ENCODE data around the gene TAB2. TPM values are rescaled to one million over a fixed set of nuclear protein-coding genes. Genes with fewer than 3 reads are reported as not detected.
A peak's percentile ranks its signal among the peaks of the same experiment; 100 is the strongest.

TAB2 gene
- total and polyA plus RNA-seq, 2 of the 8 experiments (the other 6 are each of a cell fraction or from before 2014, with no cell fraction given): 40.4 to 63.0 TPM

GRCh38 chr6:149429427-149430360 lies 112.2 kb downstream of the TAB2 start:
- H3K4ac ChIP-seq (replicated peaks; ENCODE audit: insufficient read length, low read depth, low read length): no peak overlapping the region
- no peak overlapping the region for H2AK5ac ChIP-seq (ENCODE audit: low read depth, low read length)
- H4K91ac ChIP-seq (replicated peaks; ENCODE audit: insufficient read length, low read length): no peak overlapping the region
- WGBS, 2 experiments (ENCODE audit: extremely low coverage in 1 of 2, insufficient coverage in 1 of 2, insufficient read length in 1 of 2, insufficient replicate concordance in 2 of 2, low coverage in 1 of 2, low lambda C conversion rate in 2 of 2, missing lambda C conversion rate in 1 of 2): 88% methylated on average over 26 of the region's 26 CpGs; no CpG with 5 or more reads in 1 of the 2 experiments
- no peak overlapping the region for H3K9ac ChIP-seq (replicated peaks in 1 of 4; ENCODE audit: extremely low read depth in 1 of 4, low read depth in 3 of 4, low read length in 3 of 4)
- H3K36me3 ChIP-seq (ENCODE audit: control insufficient read depth in 2 of 4, insufficient read depth in 4 of 4, low read length in 3 of 4): no peaks in the 10 kb centered on the region
- H3K27me3 ChIP-seq (replicated peaks in 1 of 4; ENCODE audit: control insufficient read depth in 3 of 4, extremely low read depth in 1 of 4, insufficient read depth in 3 of 4, low read length in 3 of 4): no peaks in the 10 kb centered on the region
- no peak overlapping the region for H3K23ac ChIP-seq (ENCODE audit: insufficient read length)
- 0 out of 2 replicates have a peak overlapping the region, but pooled peaks have one; percentile 24 for H2BK15ac ChIP-seq (ENCODE audit: low read length)
- no peak overlapping the region for H3K27ac ChIP-seq (ENCODE audit: low read depth, low read length)
- H3K18ac ChIP-seq (ENCODE audit: extremely low read depth, low read length): no peak overlapping the region
- H3K4me1 ChIP-seq (replicated peaks in 1 of 4; ENCODE audit: control insufficient read depth in 3 of 4, insufficient read depth in 4 of 4, low read length in 3 of 4): peaks cover 0 to 2% (median under 1%) of the 10 kb centered on the region in 4 experiments; a peak in 1 of 7 replicates
- DNase-seq (ENCODE audit: low read depth in 1 of 2, low spot score in 2 of 2) (peak in 1 of 2 experiments; percentile 35), FAIRE-seq (no peak)
- no peak overlapping the region for H3K4me2 ChIP-seq (ENCODE audit: insufficient read depth in 1 of 2, low read depth in 2 of 2, low read length in 2 of 2)
- no peak overlapping the region for H2BK5ac ChIP-seq (ENCODE audit: low read depth, low read length)
- no peaks in the 10 kb centered on the region for H3K79me2 ChIP-seq (ENCODE audit: control insufficient read depth in 1 of 2, insufficient read depth in 2 of 2, low read length in 2 of 2)
- no peak overlapping the region for H3K4me3 ChIP-seq (ENCODE audit: extremely low read depth in 1 of 4, insufficient read depth in 2 of 4, low read depth in 3 of 4, low read length in 4 of 4)
- ChIA-PET POLR2A (ENCODE audit: partially characterized antibody) (no interaction called here), CTCF (ENCODE audit: partially characterized antibody) (interaction anchor here (0.5 to 2.2 kb wide), 9 partner anchors 9 to 401 kb away, joined by 3 to 5 read pairs (median 3); no protein-coding TSS in a partner anchor)
- H2BK120ac ChIP-seq (replicated peaks; ENCODE audit: low read depth, low read length): no peak overlapping the region
- no peak overlapping the region for H2AFZ ChIP-seq (ENCODE audit: low read length)
- H3K56ac ChIP-seq (replicated peaks; ENCODE audit: insufficient read length, low read depth, low read length): no peak overlapping the region
- H2BK20ac ChIP-seq (ENCODE audit: low read length): no peak overlapping the region
- H4K20me1 ChIP-seq (replicated peaks in 1 of 2; ENCODE audit: control insufficient read depth in 1 of 2, insufficient read depth in 2 of 2, low read length in 2 of 2): no peaks in the 10 kb centered on the region
- H3K9me3 ChIP-seq (ENCODE audit: insufficient read depth in 2 of 2, low read depth in 1 of 2, low read length in 1 of 2): no peaks in the 10 kb centered on the region
- H3K79me1 ChIP-seq (ENCODE audit: low read depth, low read length): no peaks in the 10 kb centered on the region
- no peak overlapping the region for H3K14ac ChIP-seq (ENCODE audit: insufficient read length)
- no peak overlapping the region for H2BK12ac ChIP-seq (ENCODE audit: low read depth, low read length)
- H4K8ac ChIP-seq (ENCODE audit: extremely low read depth, insufficient read depth, low read length): no peak overlapping the region; the same call in 1 of the 2 replicates
- H4K5ac ChIP-seq (ENCODE audit: insufficient read length, low read depth, low read length): no peak overlapping the region
- H3K23me2 ChIP-seq (ENCODE audit: low read depth, low read length): no peaks in the 10 kb centered on the region
- no peak for TF ChIP-seq TAF7 (optimal IDR thresholded peaks at IDR 0.05; ENCODE audit: borderline replicate concordance, low read depth, low read length)
- no peak for TF ChIP-seq SIN3A (conservative IDR thresholded peaks at IDR 0.05 in 1 of 2, IDR thresholded peaks at IDR 0.05 in 1 of 2; ENCODE audit: low read depth in 1 of 2, low read length in 2 of 2)
- TF ChIP-seq GABPA (IDR thresholded peaks at IDR 0.05; ENCODE audit: borderline replicate concordance, insufficient read depth, low read length): no peak
- TF ChIP-seq TAF1 (IDR thresholded peaks at IDR 0.05; ENCODE audit: low read depth, low read length): no peak
- no peak for TF ChIP-seq RNF2 (IDR thresholded peaks at IDR 0.05; ENCODE audit: borderline replicate concordance, low read depth, low read length, missing control alignments, poor library complexity, severe bottlenecking)
- no peak for TF ChIP-seq BRCA1 (IDR thresholded peaks at IDR 0.05; ENCODE audit: low read depth, low read length)
- TF ChIP-seq SRF (IDR thresholded peaks at IDR 0.05; ENCODE audit: low read depth, low read length): no peak
- TF ChIP-seq SP1 (IDR thresholded peaks at IDR 0.05; ENCODE audit: low read depth, low read length): no peak
- no peak for TF ChIP-seq POLR2A (IDR thresholded peaks at IDR 0.05; ENCODE audit: control extremely low read depth in 1 of 2, low read depth in 2 of 2, low read length in 2 of 2)
- TF ChIP-seq HDAC2 (IDR thresholded peaks at IDR 0.05; ENCODE audit: borderline replicate concordance in 1 of 2, low read depth in 2 of 2, low read length in 2 of 2): no peak
- no peak for TF ChIP-seq ASH2L (IDR thresholded peaks at IDR 0.05; ENCODE audit: low read length)
